SK-N-SH treated with all-trans-retinoic acid at 6 μM for 48 hours (cell line): Measurements from ENCODE around the gene MYH9.

ENCODE experiments used
- ATAC-seq: fragments of 200-7000 bp; cut with Tn5 transposase; 3 replicates; pipeline ENCODE4 v1.9.1; 2020; ENCODE audit warnings: mild to moderate bottlenecking, moderate library complexity
- ARNTL ChIP-seq: fragments of 450-650 bp; formaldehyde crosslinking; IDR thresholded peaks from 2 replicates; pipeline ENCODE4 v1.5.0; 2020; ENCODE audit warnings: low read depth, mild to moderate bottlenecking, moderate library complexity, borderline replicate concordance
- BACH2 ChIP-seq: fragments of 250-450 bp; sonication (Bioruptor Pico); IDR thresholded peaks from 2 replicates; pipeline ENCODE4 v1.9.0; 2021; ENCODE audit warnings: mild to moderate bottlenecking, borderline replicate concordance
- CREB5 ChIP-seq: fragments of 250-450 bp; sonication (Bioruptor Pico); IDR thresholded peaks from 2 replicates; pipeline ENCODE4 v1.5.1; 2020; ENCODE audit warnings: low read depth, mild to moderate bottlenecking, moderate library complexity
- CSDC2 ChIP-seq: fragments of 250-450 bp; sonication (Bioruptor Pico); IDR thresholded peaks from 2 replicates; pipeline ENCODE4 v1.5.0; 2020; ENCODE audit warnings: mild to moderate bottlenecking, moderate library complexity
- CSRNP3 ChIP-seq: fragments of 250-450 bp; sonication (Bioruptor Pico); IDR thresholded peaks from 2 replicates; pipeline ENCODE4 v1.5.1; 2021; ENCODE audit warnings: mild to moderate bottlenecking, moderate library complexity
- ESRRG ChIP-seq: fragments of 250-450 bp; sonication (Bioruptor Pico); IDR thresholded peaks from 2 replicates; pipeline ENCODE4 v1.6.1; 2021; ENCODE audit warnings: mild to moderate bottlenecking
- GLIS3 ChIP-seq: fragments of 250-450 bp; sonication (Bioruptor Pico); IDR thresholded peaks from 2 replicates; pipeline ENCODE4 v1.5.0; 2020; ENCODE audit warnings: mild to moderate bottlenecking, moderate library complexity
- ISL1 ChIP-seq: fragments of 250-450 bp; sonication (Bioruptor Pico); IDR thresholded peaks from 2 replicates; pipeline ENCODE4 v2.1.2; 2022; ENCODE audit warnings: mild to moderate bottlenecking, moderate library complexity
- OSR1 ChIP-seq: fragments of 250-450 bp; sonication (Bioruptor Pico); IDR thresholded peaks from 2 replicates; pipeline ENCODE4 v1.8.0; 2022; ENCODE audit warnings: moderate library complexity, mild to moderate bottlenecking, inconsistent platforms
- PATZ1 ChIP-seq: fragments of 250-450 bp; sonication (Bioruptor Pico); IDR thresholded peaks from 2 replicates; pipeline ENCODE4 v1.8.0; 2020; ENCODE audit warnings: mild to moderate bottlenecking, moderate library complexity, borderline replicate concordance
- POU6F1 ChIP-seq: fragments of 250-450 bp; sonication (Bioruptor Pico); IDR thresholded peaks from 2 replicates; pipeline ENCODE4 v1.8.0; 2021; ENCODE audit warnings: low read depth, mild to moderate bottlenecking, moderate library complexity, borderline replicate concordance
- PPARA ChIP-seq: fragments of 250-450 bp; sonication (Bioruptor Pico); IDR thresholded peaks from 2 replicates; pipeline ENCODE4 v1.5.0; 2020; ENCODE audit warnings: mild to moderate bottlenecking, borderline replicate concordance
- RARB ChIP-seq: fragments of 250-450 bp; sonication (Bioruptor Pico); IDR thresholded peaks from 2 replicates; pipeline ENCODE4 v1.8.0; 2021; ENCODE audit warnings: mild to moderate bottlenecking, moderate library complexity
- SNAI2 ChIP-seq: fragments of 250-450 bp; sonication (Bioruptor Pico); IDR thresholded peaks from 2 replicates; pipeline ENCODE4 v1.5.0; 2020; ENCODE audit warnings: mild to moderate bottlenecking, moderate library complexity
- TOX ChIP-seq: fragments of 250-450 bp; sonication (Bioruptor Pico); IDR thresholded peaks from 2 replicates; pipeline ENCODE4 v1.8.0; 2021; ENCODE audit warnings: mild to moderate bottlenecking, moderate library complexity, borderline replicate concordance
- TSHZ2 ChIP-seq: fragments of 250-450 bp; sonication (Bioruptor Pico); IDR thresholded peaks from 2 replicates; pipeline ENCODE4 v1.5.0; 2020; ENCODE audit warnings: mild to moderate bottlenecking, moderate library complexity
- ZC3H10 ChIP-seq: fragments of 250-450 bp; sonication (Bioruptor Pico); IDR thresholded peaks from 2 replicates; pipeline ENCODE4 v1.5.1; 2021; ENCODE audit warnings: mild to moderate bottlenecking, moderate library complexity
- ZFP3 ChIP-seq: fragments of 250-450 bp; sonication (Bioruptor Pico); IDR thresholded peaks from 2 replicates; pipeline ENCODE4 v1.5.0; 2020; ENCODE audit warnings: mild to moderate bottlenecking, moderate library complexity
- ZFP30 ChIP-seq: fragments of 450-650 bp; formaldehyde crosslinking; IDR thresholded peaks from 2 replicates; pipeline ENCODE4 v1.5.0; 2022; ENCODE audit warnings: mild to moderate bottlenecking, moderate library complexity
- ZNF565 ChIP-seq: fragments of 450-650 bp; formaldehyde crosslinking; conservative IDR thresholded peaks from 2 replicates; pipeline ENCODE4 v1.5.0; 2020; ENCODE audit warnings: low read depth, mild to moderate bottlenecking, moderate library complexity
- ZNF70 ChIP-seq: fragments of 450-650 bp; formaldehyde crosslinking; IDR thresholded peaks from 2 replicates; pipeline ENCODE4 v1.5.0; 2020; ENCODE audit warnings: mild to moderate bottlenecking, moderate library complexity
- ZNF8 ChIP-seq: fragments of 450-650 bp; formaldehyde crosslinking; IDR thresholded peaks from 2 replicates; pipeline ENCODE4 v1.5.0; 2020; ENCODE audit warnings: mild to moderate bottlenecking, moderate library complexity

MYH9 gene

GRCh38 chr22:36360871-36361383 lies 26.8 kb downstream of the MYH9 start:
- ATAC-seq = peak; percentile 27
- TF ChIP-seq OSR1 (CRISPR knock-in tag) = no peak
- TF ChIP-seq BACH2 = no peak
- no peak for TF ChIP-seq ZNF8
- no peak for TF ChIP-seq ZFP30
- no peak for TF ChIP-seq ZFP3 (CRISPR knock-in tag)

- no peak for ATAC-seq
- TF ChIP-seq ZNF70 (no peak), PPARA (CRISPR knock-in tag) (no peak), PATZ1 (no peak), ZC3H10 (no peak), TSHZ2 (no peak), RARB (CRISPR knock-in tag) (no peak), ZFP30 (no peak), ZNF565 (CRISPR knock-in tag) (no peak), OSR1 (CRISPR knock-in tag) (no peak), ISL1 (no peak), ZNF8 (no peak), SNAI2 (CRISPR knock-in tag) (no peak)
- TF ChIP-seq, all 23 proteins: peak for 0
These were observed 27.8 kb downstream of the MYH9 start for GRCh38 chr22:36360011-36360410.

- ATAC-seq = no peak
- TF ChIP-seq ESRRG (CRISPR knock-in tag) = no peak
These were observed 28.2 kb downstream of the MYH9 start for GRCh38 chr22:36359470-36359996.

- peak; percentile 40 for ATAC-seq
- no peak for TF ChIP-seq CREB5
- TF ChIP-seq TOX (CRISPR knock-in tag) = no peak
- TF ChIP-seq PPARA (CRISPR knock-in tag) = no peak
- TF ChIP-seq CSDC2 (CRISPR knock-in tag) = no peak
- TF ChIP-seq ZC3H10 = no peak
- no peak for TF ChIP-seq CSRNP3 (CRISPR knock-in tag)
- no peak for TF ChIP-seq GLIS3 (CRISPR knock-in tag)
- TF ChIP-seq ZNF70 = no peak
- no peak for TF ChIP-seq BACH2
- no peak for TF ChIP-seq POU6F1 (CRISPR knock-in tag)
- no peak for TF ChIP-seq ZNF8
- TF ChIP-seq ARNTL (CRISPR knock-in tag) = no peak
- no peak for TF ChIP-seq TSHZ2
- TF ChIP-seq ZFP3 (CRISPR knock-in tag) = no peak
- TF ChIP-seq RARB (CRISPR knock-in tag) = no peak
These were observed 29.0 kb downstream of the MYH9 start for GRCh38 chr22:36358533-36359469.
